Measurements from ENCODE around the gene PMEPA1. TPM values are rescaled to one million over a fixed set of nuclear protein-coding genes. Genes with fewer than 3 reads are reported as not detected.

The PMEPA1 gene
- total RNA-seq, 1 donor = 23.5 TPM

DNA sequence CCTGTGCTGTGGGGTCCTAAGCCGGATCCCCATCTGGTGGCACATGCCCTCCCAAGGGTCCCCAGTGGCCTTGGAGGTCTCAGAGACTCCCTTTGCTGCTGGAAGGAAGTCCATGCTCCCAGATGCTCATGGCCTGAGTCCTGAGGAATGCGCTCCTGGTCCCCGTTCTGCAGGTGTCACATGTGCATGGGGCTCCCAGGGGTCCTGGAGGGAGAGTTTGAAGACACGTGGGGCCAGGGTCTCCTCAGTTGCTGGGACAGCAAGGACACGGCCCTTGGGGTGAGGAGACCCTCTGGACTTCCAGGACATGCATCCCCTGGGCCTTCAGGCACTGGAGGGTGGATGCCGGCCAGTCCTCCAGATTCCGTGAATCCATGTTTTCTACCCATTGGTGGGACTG, 101.3 kb downstream of the PMEPA1 start:
- no peaks in the 10 kb centered on the region for H3K36me3 ChIP-seq (ENCODE audit: insufficient read depth, low read length)
- H3K27ac ChIP-seq (ENCODE audit: low read depth, low read length) = no peak overlapping the region
- no peak overlapping the region for H2AFZ ChIP-seq (ENCODE audit: low read length)
- peaks cover 4% of the 10 kb centered on the region for H3K27me3 ChIP-seq (ENCODE audit: insufficient read depth, low read length)
- TF ChIP-seq, protein P1, sequence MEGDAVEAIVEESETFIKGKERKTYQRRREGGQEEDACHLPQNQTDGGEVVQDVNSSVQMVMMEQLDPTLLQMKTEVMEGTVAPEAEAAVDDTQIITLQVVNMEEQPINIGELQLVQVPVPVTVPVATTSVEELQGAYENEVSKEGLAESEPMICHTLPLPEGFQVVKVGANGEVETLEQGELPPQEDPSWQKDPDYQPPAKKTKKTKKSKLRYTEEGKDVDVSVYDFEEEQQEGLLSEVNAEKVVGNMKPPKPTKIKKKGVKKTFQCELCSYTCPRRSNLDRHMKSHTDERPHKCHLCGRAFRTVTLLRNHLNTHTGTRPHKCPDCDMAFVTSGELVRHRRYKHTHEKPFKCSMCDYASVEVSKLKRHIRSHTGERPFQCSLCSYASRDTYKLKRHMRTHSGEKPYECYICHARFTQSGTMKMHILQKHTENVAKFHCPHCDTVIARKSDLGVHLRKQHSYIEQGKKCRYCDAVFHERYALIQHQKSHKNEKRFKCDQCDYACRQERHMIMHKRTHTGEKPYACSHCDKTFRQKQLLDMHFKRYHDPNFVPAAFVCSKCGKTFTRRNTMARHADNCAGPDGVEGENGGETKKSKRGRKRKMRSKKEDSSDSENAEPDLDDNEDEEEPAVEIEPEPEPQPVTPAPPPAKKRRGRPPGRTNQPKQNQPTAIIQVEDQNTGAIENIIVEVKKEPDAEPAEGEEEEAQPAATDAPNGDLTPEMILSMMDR (IDR thresholded peaks at IDR 0.05; ENCODE audit: extremely low read depth, low read depth, low read length) = no peak
- H3K4me1 ChIP-seq (ENCODE audit: insufficient read depth, low read length) = no peaks in the 10 kb centered on the region
- no peak for DNase-seq (ENCODE audit: insufficient read length, low spot score, missing footprints)
- H3K79me2 ChIP-seq (ENCODE audit: insufficient read depth, low read length) = no peaks in the 10 kb centered on the region
- no peaks in the 10 kb centered on the region for H3K9me3 ChIP-seq (ENCODE audit: low read depth, low read length)
- H3K4me2 ChIP-seq (ENCODE audit: insufficient read depth, low read length) = no peak overlapping the region
- no peaks in the 10 kb centered on the region for H4K20me1 ChIP-seq (ENCODE audit: insufficient read depth, low read length)
- no peak overlapping the region for H3K4me3 ChIP-seq (ENCODE audit: insufficient read depth, low read length)

DNA sequence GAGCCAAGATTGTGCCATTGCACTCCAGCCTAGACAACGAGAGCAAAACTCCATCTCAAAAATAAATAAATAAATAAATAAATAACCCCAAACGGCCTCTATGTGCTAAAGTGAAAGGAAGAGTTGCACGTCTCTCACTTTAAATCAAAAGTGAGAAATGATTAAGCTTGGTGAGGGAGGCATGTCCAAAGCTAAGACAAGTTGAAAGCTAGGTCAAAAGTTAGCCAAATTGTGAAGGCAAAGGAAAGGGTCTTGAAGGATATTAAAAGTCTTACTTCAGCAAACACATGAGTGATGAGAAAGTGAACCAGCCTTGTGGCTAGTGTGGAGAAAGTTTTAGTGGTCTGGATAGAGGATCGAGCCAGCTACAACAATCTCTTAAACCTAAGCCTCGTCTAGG, 103.9 kb downstream of the PMEPA1 start:
- DNase-seq (ENCODE audit: insufficient read length, low spot score, missing footprints) = no peak
- Histone ChIP-seq H3K9me3 (ENCODE audit: low read depth, low read length) (no peaks in the 10 kb centered on the region), H3K27ac (ENCODE audit: low read depth, low read length) (no peak overlapping the region), H3K27me3 (ENCODE audit: insufficient read depth, low read length) (peaks cover 4% of the 10 kb centered on the region), H3K4me2 (ENCODE audit: insufficient read depth, low read length) (no peak overlapping the region), H3K36me3 (ENCODE audit: insufficient read depth, low read length) (no peaks in the 10 kb centered on the region), H3K79me2 (ENCODE audit: insufficient read depth, low read length) (no peaks in the 10 kb centered on the region), H2AFZ (ENCODE audit: low read length) (no peak overlapping the region), H3K4me3 (ENCODE audit: insufficient read depth, low read length) (no peak overlapping the region), H4K20me1 (ENCODE audit: insufficient read depth, low read length) (no peaks in the 10 kb centered on the region), H3K4me1 (ENCODE audit: insufficient read depth, low read length) (no peaks in the 10 kb centered on the region)
- TF ChIP-seq, protein P1 (IDR thresholded peaks at IDR 0.05; ENCODE audit: extremely low read depth, low read depth, low read length) = no peak

DNA sequence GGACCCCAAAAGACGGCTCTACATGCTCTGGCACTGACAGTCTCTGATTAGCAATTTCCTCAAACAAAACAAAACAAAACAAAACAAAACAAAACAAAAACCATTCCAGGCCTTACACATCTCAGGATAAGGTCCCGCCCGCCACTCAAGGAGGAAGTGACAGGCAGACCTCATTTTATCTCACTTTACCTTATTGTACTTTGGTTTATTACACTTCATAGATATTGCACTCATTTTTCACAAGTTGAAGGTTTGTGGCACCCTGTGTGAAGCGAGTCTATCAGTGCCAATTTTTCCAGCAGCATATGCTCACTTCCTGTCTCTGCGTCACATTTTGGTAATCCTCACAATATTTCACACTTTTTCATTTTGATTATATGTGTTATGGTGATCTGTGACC, 104.8 kb downstream of the PMEPA1 start:
- TF ChIP-seq, protein P1 (IDR thresholded peaks at IDR 0.05; ENCODE audit: extremely low read depth, low read depth, low read length) = no peak
- no peaks in the 10 kb centered on the region for H3K4me1 ChIP-seq (ENCODE audit: insufficient read depth, low read length)
- no peaks in the 10 kb centered on the region for H3K9me3 ChIP-seq (ENCODE audit: low read depth, low read length)
- no peak overlapping the region for H3K4me3 ChIP-seq (ENCODE audit: insufficient read depth, low read length)
- H3K79me2 ChIP-seq (ENCODE audit: insufficient read depth, low read length) = no peaks in the 10 kb centered on the region
- H3K27me3 ChIP-seq (ENCODE audit: insufficient read depth, low read length) = peaks cover 4% of the 10 kb centered on the region
- H3K27ac ChIP-seq (ENCODE audit: low read depth, low read length) = no peak overlapping the region
- no peak overlapping the region for H2AFZ ChIP-seq (ENCODE audit: low read length)
- no peaks in the 10 kb centered on the region for H4K20me1 ChIP-seq (ENCODE audit: insufficient read depth, low read length)
- peak; percentile 27 for DNase-seq (ENCODE audit: insufficient read length, low spot score, missing footprints)
- no peak overlapping the region for H3K4me2 ChIP-seq (ENCODE audit: insufficient read depth, low read length)
- H3K36me3 ChIP-seq (ENCODE audit: insufficient read depth, low read length) = no peaks in the 10 kb centered on the region

DNA sequence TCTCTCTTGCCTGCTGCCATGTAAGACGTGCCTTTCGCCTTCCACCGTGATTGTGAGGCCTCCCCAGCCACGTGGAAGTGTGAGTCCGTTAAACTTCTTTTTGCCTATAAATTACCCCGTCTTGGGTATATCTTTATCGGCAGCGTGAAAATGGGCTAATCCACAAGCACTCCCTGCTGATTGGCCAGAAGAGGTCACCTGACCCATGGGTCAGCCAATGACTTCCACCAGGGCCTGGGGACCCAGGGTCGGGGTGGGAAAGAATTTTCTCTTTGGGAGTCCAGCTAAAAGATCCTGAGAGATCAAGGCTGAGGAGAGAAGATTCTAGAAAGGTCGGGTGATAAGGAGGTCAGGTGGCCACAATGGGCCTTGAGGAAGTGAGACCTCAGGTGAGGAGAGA, 106.7 kb downstream of the PMEPA1 start:
- H3K79me2 ChIP-seq (ENCODE audit: insufficient read depth, low read length) = no peaks in the 10 kb centered on the region
- H3K27ac ChIP-seq (ENCODE audit: low read depth, low read length) = no peak overlapping the region
- no peak overlapping the region for H2AFZ ChIP-seq (ENCODE audit: low read length)
- H3K36me3 ChIP-seq (ENCODE audit: insufficient read depth, low read length) = no peaks in the 10 kb centered on the region
- no peak overlapping the region for H3K4me2 ChIP-seq (ENCODE audit: insufficient read depth, low read length)
- DNase-seq (ENCODE audit: insufficient read length, low spot score, missing footprints) = peak; percentile 3
- H3K4me3 ChIP-seq (ENCODE audit: insufficient read depth, low read length) = no peak overlapping the region
- H3K27me3 ChIP-seq (ENCODE audit: insufficient read depth, low read length) = peaks cover 4% of the 10 kb centered on the region
- no peaks in the 10 kb centered on the region for H4K20me1 ChIP-seq (ENCODE audit: insufficient read depth, low read length)
- no peaks in the 10 kb centered on the region for H3K9me3 ChIP-seq (ENCODE audit: low read depth, low read length)
- no peaks in the 10 kb centered on the region for H3K4me1 ChIP-seq (ENCODE audit: insufficient read depth, low read length)
- TF ChIP-seq, protein P1 (IDR thresholded peaks at IDR 0.05; ENCODE audit: extremely low read depth, low read depth, low read length) = no peak
